Fibroblast of lung (primary cell): ENCODE measurements around the gene ITPK1.

Experiments
- EZH2 ChIP-seq: IDR thresholded peaks from 2 replicates; pipeline ENCODE4 v1.5.1; 2012; ENCODE audit warnings: low read length, control low read depth, mild to moderate bottlenecking; ENCODE audit errors: missing control alignments
- TF ChIP-seq, protein P1 (sequence below), 2 donors: IDR thresholded peaks in 1 of 2; conservative IDR thresholded peaks in 1 of 2; 1 replicate in 1 of 2; 2 replicates in 1 of 2; pipeline ENCODE4 v1.5.1; 2011 to 2012; ENCODE audit warnings: low read length in 2 of 2, control low read depth in 1 of 2, inconsistent platforms in 1 of 2, low read depth in 1 of 2, mild to moderate bottlenecking in 1 of 2

DNA sequence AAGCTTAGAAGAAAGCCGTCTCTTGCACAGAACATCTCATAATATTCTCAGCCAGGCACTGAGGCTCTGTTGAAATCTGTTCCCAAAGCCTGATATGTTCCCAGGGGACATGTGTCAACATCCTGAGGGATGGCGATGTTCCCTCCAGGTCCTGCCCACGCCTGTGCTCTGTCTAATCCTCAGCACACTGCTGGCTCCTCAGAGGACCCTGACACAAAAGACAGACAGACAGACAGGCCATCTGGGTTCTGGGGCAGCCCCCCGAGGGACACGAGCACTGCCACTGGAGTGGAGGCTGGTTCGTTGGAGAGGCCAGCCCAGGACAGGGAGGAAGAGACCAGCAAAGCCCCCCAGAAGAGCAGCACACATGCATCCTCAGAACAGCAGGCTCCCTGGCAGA is 165.0 kb downstream of the ITPK1 start:
- TF ChIP-seq, protein P1, sequence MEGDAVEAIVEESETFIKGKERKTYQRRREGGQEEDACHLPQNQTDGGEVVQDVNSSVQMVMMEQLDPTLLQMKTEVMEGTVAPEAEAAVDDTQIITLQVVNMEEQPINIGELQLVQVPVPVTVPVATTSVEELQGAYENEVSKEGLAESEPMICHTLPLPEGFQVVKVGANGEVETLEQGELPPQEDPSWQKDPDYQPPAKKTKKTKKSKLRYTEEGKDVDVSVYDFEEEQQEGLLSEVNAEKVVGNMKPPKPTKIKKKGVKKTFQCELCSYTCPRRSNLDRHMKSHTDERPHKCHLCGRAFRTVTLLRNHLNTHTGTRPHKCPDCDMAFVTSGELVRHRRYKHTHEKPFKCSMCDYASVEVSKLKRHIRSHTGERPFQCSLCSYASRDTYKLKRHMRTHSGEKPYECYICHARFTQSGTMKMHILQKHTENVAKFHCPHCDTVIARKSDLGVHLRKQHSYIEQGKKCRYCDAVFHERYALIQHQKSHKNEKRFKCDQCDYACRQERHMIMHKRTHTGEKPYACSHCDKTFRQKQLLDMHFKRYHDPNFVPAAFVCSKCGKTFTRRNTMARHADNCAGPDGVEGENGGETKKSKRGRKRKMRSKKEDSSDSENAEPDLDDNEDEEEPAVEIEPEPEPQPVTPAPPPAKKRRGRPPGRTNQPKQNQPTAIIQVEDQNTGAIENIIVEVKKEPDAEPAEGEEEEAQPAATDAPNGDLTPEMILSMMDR (conservative IDR thresholded peaks at IDR 0.05 in 1 of 2, IDR thresholded peaks at IDR 0.05 in 1 of 2; ENCODE audit: low read depth in 1 of 2, low read length in 2 of 2): no peak
- no peak for TF ChIP-seq EZH2
